ENCODE data around the gene FAM13A. TPM values are rescaled to one million over a fixed set of nuclear protein-coding genes. Genes with fewer than 3 reads are reported as not detected.

Gene FAM13A
- total RNA-seq, 4 donors from 2014 or later = 72.3 to 105 (median 90.0) TPM

- Histone ChIP-seq H3K4me3 (no peak overlapping the region), H3K27me3 (no peaks in the 10 kb centered on the region), H3K36me3 (peaks cover 0 to 73% (median 3%) of the 10 kb centered on the region in 3 donors), H3K4me1 (no peaks in the 10 kb centered on the region), H3K27ac (no peak overlapping the region), H3K9me3 (no peaks in the 10 kb centered on the region)
- no peak for TF ChIP-seq POLR2A (IDR thresholded peaks at IDR 0.05)
- TF ChIP-seq CTCF (IDR thresholded peaks at IDR 0.05) = no peak
- no peak for DNase-seq
Observed at GRCh38 chr4:88681209-88681608, 375.8 kb downstream of the FAM13A start.

Small RNA genes lying within 50 kb of the gene (small RNA-seq; reads per million reads assigned to genes)
- gene RF02115 = 0 reads per million in 2 donors
- 0 to 0.06 reads per million in 2 donors for gene RNU6-33P

Other genes starting within 250 kb of the FAM13A start
- gene TIGD2, start 54.3 kb upstream of the FAM13A start, total RNA-seq = 10 to 100 TPM; 12.4 to 17.7 (median 14.2) TPM